Neural progenitor cell (in vitro differentiated cells): ENCODE measurements around the gene SGSM2.

Experiments
- CTCF ChIP-seq: fragments of 200-600 bp; sonication (generic); IDR thresholded peaks from 2 replicates; pipeline ENCODE4 v1.5.1; 2017; ENCODE audit warnings: antibody characterized with exemption, mild to moderate bottlenecking
- EZH2 ChIP-seq: fragments of 200-600 bp; sonication (generic); IDR thresholded peaks from 2 replicates; pipeline ENCODE4 v1.6.1; 2017; ENCODE audit warnings: antibody characterized with exemption, mild to moderate bottlenecking, moderate library complexity
- EZH2phosphoT487 ChIP-seq: fragments of 200-600 bp; sonication (generic); IDR thresholded peaks from 2 replicates; pipeline ENCODE4 v1.6.1; 2017; ENCODE audit warnings: antibody characterized with exemption

GRCh38 chr17:2338315-2338657 lies 985 bp downstream of the SGSM2 start:
- TF ChIP-seq EZH2 (no peak), CTCF (no peak), EZH2phosphoT487 (no peak)
